Measurements from ENCODE around the gene TNFAIP8.

Gene TNFAIP8

GRCh38 chr5:119355685-119356611 lies at the start of gene TNFAIP8:
TNFAIP8 (plus strand) TSS chr5:119356019; CDS start chr5:119356091, 72 bp downstream.
- intact Hi-C loops (cut with micrococcal nuclease) = loop anchor here (1.0 to 5.0 kb wide), 4 partner anchors 15 to 89 kb away; no protein-coding TSS in a partner anchor
- Mint-ChIP-seq H3K9me3 (no peaks in the 10 kb centered on the region), H3K27ac (peak within 1 kb of the TSS; percentile 98), H3K27me3 (no peaks in the 10 kb centered on the region), H3K4me3 (peak within 1 kb of the TSS; percentile 99), H3K36me3 (ENCODE audit: low read depth) (peaks cover 53% of the 10 kb centered on the region), H3K4me1 (ENCODE audit: low read depth) (peaks cover 58% of the 10 kb centered on the region)

GRCh38 chr5:119307170-119307569 lies 48.6 kb upstream of the TNFAIP8 start:
- Mint-ChIP-seq H3K4me1 (ENCODE audit: low read depth) (peaks cover 68% of the 10 kb centered on the region), H3K27me3 (no peaks in the 10 kb centered on the region), H3K36me3 (ENCODE audit: low read depth) (peaks cover 12% of the 10 kb centered on the region), H3K9me3 (no peaks in the 10 kb centered on the region), H3K27ac (no peak overlapping the region), H3K4me3 (no peak overlapping the region)
- intact Hi-C loops (cut with micrococcal nuclease) = loop anchor here (5.0 kb wide), 1 partner anchor 35 kb away; no protein-coding TSS in a partner anchor

GRCh38 chr5:119309326-119309725 lies 46.5 kb upstream of the TNFAIP8 start:
- Mint-ChIP-seq H3K36me3 (ENCODE audit: low read depth) (peaks cover 12% of the 10 kb centered on the region), H3K4me3 (no peak overlapping the region), H3K9me3 (no peaks in the 10 kb centered on the region), H3K4me1 (ENCODE audit: low read depth) (peaks cover 54% of the 10 kb centered on the region), H3K27me3 (no peaks in the 10 kb centered on the region), H3K27ac (peak overlapping the region; percentile 26)
- intact Hi-C loops (cut with micrococcal nuclease) = loop anchor here (5.0 kb wide), 1 partner anchor 37 kb away; no protein-coding TSS in a partner anchor

GRCh38 chr5:119311688-119312087 lies 44.1 kb upstream of the TNFAIP8 start:
- Mint-ChIP-seq H3K27ac (no peak overlapping the region), H3K4me3 (no peak overlapping the region), H3K9me3 (no peaks in the 10 kb centered on the region), H3K36me3 (ENCODE audit: low read depth) (peaks cover 12% of the 10 kb centered on the region), H3K27me3 (no peaks in the 10 kb centered on the region), H3K4me1 (ENCODE audit: low read depth) (peaks cover 59% of the 10 kb centered on the region)
- intact Hi-C loops (cut with micrococcal nuclease) = no loop called here

GRCh38 chr5:119312403-119312802 lies 43.4 kb upstream of the TNFAIP8 start:
- intact Hi-C loops (cut with micrococcal nuclease) = no loop called here
- no peaks in the 10 kb centered on the region for H3K27me3 Mint-ChIP-seq
- no peak overlapping the region for H3K27ac Mint-ChIP-seq
- peaks cover 12% of the 10 kb centered on the region for H3K36me3 Mint-ChIP-seq (ENCODE audit: low read depth)
- H3K4me3 Mint-ChIP-seq = no peak overlapping the region
- H3K9me3 Mint-ChIP-seq = no peaks in the 10 kb centered on the region
- H3K4me1 Mint-ChIP-seq (ENCODE audit: low read depth) = peaks cover 63% of the 10 kb centered on the region

GRCh38 chr5:119313197-119313596 lies 42.6 kb upstream of the TNFAIP8 start:
- intact Hi-C loops (cut with micrococcal nuclease) = no loop called here
- Mint-ChIP-seq H3K27ac (no peak overlapping the region), H3K36me3 (ENCODE audit: low read depth) (peaks cover 12% of the 10 kb centered on the region), H3K9me3 (no peaks in the 10 kb centered on the region), H3K27me3 (no peaks in the 10 kb centered on the region), H3K4me1 (ENCODE audit: low read depth) (peaks cover 68% of the 10 kb centered on the region), H3K4me3 (no peak overlapping the region)

- Mint-ChIP-seq H3K27me3 (no peaks in the 10 kb centered on the region), H3K4me1 (ENCODE audit: low read depth) (peaks cover 67% of the 10 kb centered on the region), H3K4me3 (no peak overlapping the region), H3K27ac (no peak overlapping the region), H3K9me3 (no peaks in the 10 kb centered on the region), H3K36me3 (ENCODE audit: low read depth) (peaks cover 12% of the 10 kb centered on the region)
- intact Hi-C loops (cut with micrococcal nuclease) = loop anchor here (2.0 kb wide), 1 partner anchor 99 kb away; no protein-coding TSS in a partner anchor
Measured at GRCh38 chr5:119313658-119314605, 41.9 kb upstream of the TNFAIP8 start.

- peaks cover 67% of the 10 kb centered on the region for H3K4me1 Mint-ChIP-seq (ENCODE audit: low read depth)
- peaks cover 11% of the 10 kb centered on the region for H3K36me3 Mint-ChIP-seq (ENCODE audit: low read depth)
- intact Hi-C loops (cut with micrococcal nuclease) = loop anchor here (2.0 kb wide), 1 partner anchor 97 kb away; no protein-coding TSS in a partner anchor
- no peaks in the 10 kb centered on the region for H3K9me3 Mint-ChIP-seq
- no peak overlapping the region for H3K4me3 Mint-ChIP-seq
- peak overlapping the region; percentile 75 for H3K27ac Mint-ChIP-seq
- no peaks in the 10 kb centered on the region for H3K27me3 Mint-ChIP-seq
Measured at GRCh38 chr5:119315516-119315949, 40.3 kb upstream of the TNFAIP8 start.

- no peak overlapping the region for H3K27ac Mint-ChIP-seq
- H3K36me3 Mint-ChIP-seq (ENCODE audit: low read depth) = peaks cover 5% of the 10 kb centered on the region
- no peaks in the 10 kb centered on the region for H3K9me3 Mint-ChIP-seq
- intact Hi-C loops (cut with micrococcal nuclease) = no loop called here
- H3K27me3 Mint-ChIP-seq = no peaks in the 10 kb centered on the region
- no peak overlapping the region for H3K4me3 Mint-ChIP-seq
- H3K4me1 Mint-ChIP-seq (ENCODE audit: low read depth) = peaks cover 69% of the 10 kb centered on the region
Measured at GRCh38 chr5:119316086-119316485, 39.7 kb upstream of the TNFAIP8 start.

- Mint-ChIP-seq H3K27me3 (no peaks in the 10 kb centered on the region), H3K27ac (no peak overlapping the region), H3K36me3 (ENCODE audit: low read depth) (peaks cover 13% of the 10 kb centered on the region), H3K9me3 (no peaks in the 10 kb centered on the region), H3K4me3 (no peak overlapping the region), H3K4me1 (ENCODE audit: low read depth) (peaks cover 71% of the 10 kb centered on the region)
- intact Hi-C loops (cut with micrococcal nuclease) = no loop called here
Measured at GRCh38 chr5:119316906-119317305, 38.9 kb upstream of the TNFAIP8 start.

GRCh38 chr5:119318256-119318894 lies 37.4 kb upstream of the TNFAIP8 start:
- peaks cover 17% of the 10 kb centered on the region for H3K36me3 Mint-ChIP-seq (ENCODE audit: low read depth)
- no peak overlapping the region for H3K4me3 Mint-ChIP-seq
- H3K27ac Mint-ChIP-seq = peak overlapping the region; percentile 26
- H3K27me3 Mint-ChIP-seq = no peaks in the 10 kb centered on the region
- intact Hi-C loops (cut with micrococcal nuclease) = no loop called here
- H3K9me3 Mint-ChIP-seq = no peaks in the 10 kb centered on the region
- H3K4me1 Mint-ChIP-seq (ENCODE audit: low read depth) = peaks cover 79% of the 10 kb centered on the region

GRCh38 chr5:119319401-119319800 lies 36.4 kb upstream of the TNFAIP8 start:
- no peak overlapping the region for H3K4me3 Mint-ChIP-seq
- peak overlapping the region; percentile 51 for H3K27ac Mint-ChIP-seq
- no peaks in the 10 kb centered on the region for H3K27me3 Mint-ChIP-seq
- intact Hi-C loops (cut with micrococcal nuclease) = no loop called here
- peaks cover 17% of the 10 kb centered on the region for H3K36me3 Mint-ChIP-seq (ENCODE audit: low read depth)
- no peaks in the 10 kb centered on the region for H3K9me3 Mint-ChIP-seq
- peaks cover 82% of the 10 kb centered on the region for H3K4me1 Mint-ChIP-seq (ENCODE audit: low read depth)

- Mint-ChIP-seq H3K4me3 (no peak overlapping the region), H3K27ac (peak overlapping the region; percentile 51), H3K9me3 (no peaks in the 10 kb centered on the region), H3K27me3 (no peaks in the 10 kb centered on the region), H3K4me1 (ENCODE audit: low read depth) (peaks cover 80% of the 10 kb centered on the region), H3K36me3 (ENCODE audit: low read depth) (peaks cover 17% of the 10 kb centered on the region)
- intact Hi-C loops (cut with micrococcal nuclease) = loop anchor here (5.0 kb wide), 1 partner anchor 37 kb away; the partner anchor contains the start of gene TNFAIP8
Measured at GRCh38 chr5:119319890-119320289, 35.9 kb upstream of the TNFAIP8 start.
